Stomach (tissue), 9 donors: Measurements from ENCODE around the gene PPIL6. TPM values are rescaled to one million over a fixed set of nuclear protein-coding genes. Genes with fewer than 3 reads are reported as not detected.

ENCODE experiments used
- DNase-seq, 2 donors: peaks; one replicate each; pipeline versions ENCODE4 v3.0.0 to v3.0.0-alpha.2; 2013 to 2019
- H3K27ac ChIP-seq, 5 donors: fragments of 200-600 bp in 4 of 5; sonication (generic) in 4 of 5; one replicate each; pipeline ENCODE4 v1.5.1; 2013 to 2019; ENCODE audit warnings: mild to moderate bottlenecking in 1 of 5, moderate library complexity in 1 of 5
- H3K27me3 ChIP-seq, 3 donors: fragments of 200-600 bp; sonication (generic); one replicate each; pipeline ENCODE4 v1.5.1; 2017 to 2019; ENCODE audit warnings: mixed run types in 1 of 3
- H3K36me3 ChIP-seq, 4 donors: fragments of 200-600 bp; sonication (generic); 1 replicate in 3 of 4; 2 replicates in 1 of 4; pipeline ENCODE4 v1.5.1; 2016 to 2019
- H3K4me1 ChIP-seq, 4 donors: fragments of 200-600 bp; sonication (generic); one replicate each; pipeline ENCODE4 v1.5.1; 2016 to 2019
- H3K4me3 ChIP-seq, 4 donors: fragments of 200-600 bp; sonication (generic) in 3 of 4; one replicate each; pipeline ENCODE4 v1.5.1; 2016 to 2019; ENCODE audit warnings: mild to moderate bottlenecking in 1 of 4
- H3K9me3 ChIP-seq, 4 donors: fragments of 200-600 bp; sonication (generic); one replicate each; pipeline ENCODE4 v1.5.1; 2016 to 2019
- CTCF ChIP-seq, 7 experiments: fragments of 450-650 bp in 4 of 7; fragments of 200-600 bp in 3 of 7; sonication (generic) in 3 of 7; IDR thresholded peaks; one replicate each; pipeline ENCODE4 v1.5.1; 2016 to 2019; ENCODE audit warnings: antibody characterized with exemption in 7 of 7, control low read depth in 2 of 7, mild to moderate bottlenecking in 1 of 7
- EP300 ChIP-seq: sonication (generic); formaldehyde crosslinking; IDR thresholded peaks from one replicate; pipeline ENCODE4 v1.6.1; 2017; ENCODE audit warnings: antibody characterized with exemption
- POLR2A ChIP-seq, 4 donors: fragments of 450-650 bp; IDR thresholded peaks; one replicate each; pipeline ENCODE4 v1.6.1; 2016; ENCODE audit warnings: antibody characterized with exemption in 4 of 4, control low read depth in 2 of 4, mild to moderate bottlenecking in 1 of 4, moderate library complexity in 1 of 4
- POLR2AphosphoS5 ChIP-seq, 3 donors: sonication (generic); formaldehyde crosslinking; IDR thresholded peaks; one replicate each; pipeline ENCODE4 v1.6.1; 2016; ENCODE audit warnings: antibody characterized with exemption in 3 of 3
- WGBS, 5 donors: extraction: QIAGEN DNeasy Blood & Tissue Kit in 3 of 5; methylation state at CpG; one replicate each; pipeline versions ENCODE4 v1.1.5 to v1.1.7; 2013 to 2018; 5-methylcytosine and 5-hydroxymethylcytosine counted together
- intact Hi-C: fragments of 100-400 bp; cut with DNase I; formaldehyde crosslinking; loops from one replicate; pipeline ENCODE4 v1.15.1; 2023; ENCODE audit warnings: low total_unique reads
- polyA plus RNA-seq, 3 donors: library from polyadenylated mRNA; stranded (reverse); fragments of 200-250 nt; gene quantifications; one replicate each; pipeline ENCODE4 v1.2.3, GENCODE V29; 2013
- total RNA-seq, 5 donors: library from RNA; depleted of rRNA; stranded (reverse); fragments of >200 nt; gene quantifications; one replicate each; pipeline versions ENCODE4 v1.1.0 to v1.2.3, GENCODE V29; 2014 to 2016
- donor health status: healthy with polysubstance abuse.
- donor health status: Bipolar disorder and iron deficiency.
- donor health status: healthy.

PPIL6 gene
- total and polyA plus RNA-seq, 8 donors: 1.0 to 8.6 (median 3.0) TPM; not detected in 2

GRCh38 chr6:109448615-109449014 lies 8.2 kb upstream of the PPIL6 start:
- no peaks in the 10 kb centered on the region for H3K9me3 ChIP-seq
- WGBS, 5 donors: 68 to 82% (median 76%) methylated on average over 1 to 7 of the region's 7 CpGs
- DNase-seq: no peak
- H3K4me1 ChIP-seq: peaks cover 0 to 11% (median 1%) of the 10 kb centered on the region in 4 donors
- no peaks in the 10 kb centered on the region for H3K27me3 ChIP-seq
- no peak overlapping the region for H3K4me3 ChIP-seq
- TF ChIP-seq POLR2A (IDR thresholded peaks at IDR 0.05) (no peak), CTCF (IDR thresholded peaks at IDR 0.05) (no peak), POLR2AphosphoS5 (IDR thresholded peaks at IDR 0.05) (no peak), EP300 (no peak)
- H3K27ac ChIP-seq: no peak overlapping the region
- intact Hi-C loops: no loop called here
- peaks cover 44 to 71% (median 53%) of the 10 kb centered on the region in 4 donors for H3K36me3 ChIP-seq

- H3K27me3 ChIP-seq: no peaks in the 10 kb centered on the region
- H3K4me3 ChIP-seq: no peak overlapping the region
- H3K9me3 ChIP-seq: no peaks in the 10 kb centered on the region
- DNase-seq: peak in 1 of 2 donors; percentile 24
- TF ChIP-seq POLR2A (IDR thresholded peaks at IDR 0.05) (no peak), EP300 (no peak), CTCF (IDR thresholded peaks at IDR 0.05) (no peak), POLR2AphosphoS5 (IDR thresholded peaks at IDR 0.05) (no peak)
- no peak overlapping the region for H3K27ac ChIP-seq
- H3K4me1 ChIP-seq: peaks cover 0 to 5% (median 0%) of the 10 kb centered on the region in 4 donors
- 82 to 88% (median 83%) methylated on average over 8 of the region's 8 CpGs for WGBS, 5 donors
- intact Hi-C loops: no loop called here
- peaks cover 44 to 71% (median 58%) of the 10 kb centered on the region in 4 donors for H3K36me3 ChIP-seq
Measured at GRCh38 chr6:109447878-109448555, 7.6 kb upstream of the PPIL6 start.

- TF ChIP-seq CTCF (IDR thresholded peaks at IDR 0.05) (no peak), POLR2AphosphoS5 (IDR thresholded peaks at IDR 0.05) (no peak), EP300 (no peak), POLR2A (IDR thresholded peaks at IDR 0.05) (no peak)
- H3K27ac ChIP-seq: no peak overlapping the region
- intact Hi-C loops: no loop called here
- 64 to 93% (median 86%) methylated on average over 2 to 10 of the region's 10 CpGs for WGBS, 5 donors
- no peaks in the 10 kb centered on the region for H3K9me3 ChIP-seq
- no peak for DNase-seq
- peaks cover 43 to 74% (median 59%) of the 10 kb centered on the region in 4 donors for H3K36me3 ChIP-seq
- H3K27me3 ChIP-seq: no peaks in the 10 kb centered on the region
- peaks cover 1 to 9% (median 5%) of the 10 kb centered on the region in 4 donors for H3K4me1 ChIP-seq
- H3K4me3 ChIP-seq: no peak overlapping the region
Measured at GRCh38 chr6:109447087-109447486, 6.7 kb upstream of the PPIL6 start.

GRCh38 chr6:109446541-109446940 lies 6.1 kb upstream of the PPIL6 start:
- Histone ChIP-seq H3K27ac (no peak overlapping the region), H3K27me3 (no peaks in the 10 kb centered on the region), H3K9me3 (no peaks in the 10 kb centered on the region), H3K4me3 (no peak overlapping the region), H3K36me3 (peaks cover 37 to 71% (median 54%) of the 10 kb centered on the region in 4 donors), H3K4me1 (peaks cover 7 to 14% (median 11%) of the 10 kb centered on the region in 4 donors)
- 87 to 93% (median 91%) methylated on average over 8 of the region's 8 CpGs for WGBS, 5 donors
- TF ChIP-seq EP300: no peak
- TF ChIP-seq POLR2A (IDR thresholded peaks at IDR 0.05): no peak
- no peak for TF ChIP-seq POLR2AphosphoS5 (IDR thresholded peaks at IDR 0.05)
- DNase-seq: peak in 1 of 2 donors; percentile 19
- intact Hi-C loops: no loop called here

- H3K27ac ChIP-seq: no peak overlapping the region
- intact Hi-C loops: no loop called here
- H3K4me1 ChIP-seq: peaks cover 9 to 19% (median 15%) of the 10 kb centered on the region in 4 donors
- WGBS, 5 donors: 71 to 85% (median 81%) methylated on average over 13 to 15 of the region's 15 CpGs
- no peak for TF ChIP-seq POLR2AphosphoS5 (IDR thresholded peaks at IDR 0.05)
- no peak for TF ChIP-seq POLR2A (IDR thresholded peaks at IDR 0.05)
- no peak for TF ChIP-seq CTCF (IDR thresholded peaks at IDR 0.05)
- no peak for TF ChIP-seq EP300
- peak in 1 of 2 donors; percentile 28 for DNase-seq
- H3K27me3 ChIP-seq: no peaks in the 10 kb centered on the region
- H3K36me3 ChIP-seq: peaks cover 34 to 68% (median 51%) of the 10 kb centered on the region in 4 donors
- H3K4me3 ChIP-seq: no peak overlapping the region
- no peaks in the 10 kb centered on the region for H3K9me3 ChIP-seq
Measured at GRCh38 chr6:109446072-109446471, 5.6 kb upstream of the PPIL6 start.
